ACHN (cell line): ENCODE data around the gene CUX1.

Experiments
- DNase-seq: peaks from one replicate; pipeline ENCODE4 v3.0.0-alpha.2; 2015
- in situ Hi-C: cut with HindIII; loops from 2 replicates; pipeline ENCODE4 v1.10.0; 2017; ENCODE audit warnings: low sequenced_read_pairs, low pct_ligation_motif_present, low pct_unique_long_range_greater_than_20kb

CUX1 gene

DNA sequence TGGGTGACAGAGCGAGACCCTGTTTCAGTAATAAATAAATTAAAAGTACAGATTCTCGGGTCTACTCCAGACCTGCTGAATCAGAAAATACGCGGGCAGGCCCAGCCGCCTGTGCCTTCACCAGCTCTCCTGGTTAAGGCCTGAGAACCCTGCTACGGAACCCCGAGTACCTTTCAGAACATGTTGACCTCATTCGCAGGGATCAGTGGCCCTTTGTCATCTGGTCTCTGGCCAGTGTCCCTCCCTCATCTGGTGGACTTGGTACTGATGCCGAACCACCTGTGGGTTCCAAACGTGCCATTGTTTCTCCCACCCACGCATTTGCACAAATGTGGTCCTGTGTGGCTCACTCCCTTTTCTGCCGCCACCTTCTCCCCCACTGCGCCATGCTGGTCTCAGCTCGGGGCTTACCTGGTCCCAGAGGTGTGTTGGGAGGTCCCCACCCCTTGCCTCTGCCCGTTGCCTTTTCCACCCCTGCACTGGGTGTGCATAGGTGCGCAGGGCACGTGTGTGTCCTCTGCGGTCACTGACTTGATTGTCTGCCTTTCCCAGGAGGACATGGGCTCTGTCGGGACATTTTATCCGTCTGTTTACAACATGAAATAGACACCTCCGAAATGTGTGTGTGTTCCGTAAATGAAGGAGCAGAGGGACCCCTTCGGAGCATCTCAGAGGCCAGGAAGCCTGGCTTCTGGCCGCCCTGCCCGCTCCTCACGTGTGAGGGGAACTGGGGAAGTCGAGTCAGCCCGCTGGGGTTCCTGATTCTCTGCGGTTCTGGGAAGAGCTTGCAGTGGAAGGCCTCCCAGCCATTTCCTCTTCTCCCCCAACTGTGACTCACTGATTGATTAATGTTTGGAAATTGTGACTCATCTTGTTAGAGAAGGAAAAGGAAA, 135.2 kb downstream of the CUX1 start:
- peak; percentile 60 for DNase-seq
- in situ Hi-C loops = no loop called here

DNA sequence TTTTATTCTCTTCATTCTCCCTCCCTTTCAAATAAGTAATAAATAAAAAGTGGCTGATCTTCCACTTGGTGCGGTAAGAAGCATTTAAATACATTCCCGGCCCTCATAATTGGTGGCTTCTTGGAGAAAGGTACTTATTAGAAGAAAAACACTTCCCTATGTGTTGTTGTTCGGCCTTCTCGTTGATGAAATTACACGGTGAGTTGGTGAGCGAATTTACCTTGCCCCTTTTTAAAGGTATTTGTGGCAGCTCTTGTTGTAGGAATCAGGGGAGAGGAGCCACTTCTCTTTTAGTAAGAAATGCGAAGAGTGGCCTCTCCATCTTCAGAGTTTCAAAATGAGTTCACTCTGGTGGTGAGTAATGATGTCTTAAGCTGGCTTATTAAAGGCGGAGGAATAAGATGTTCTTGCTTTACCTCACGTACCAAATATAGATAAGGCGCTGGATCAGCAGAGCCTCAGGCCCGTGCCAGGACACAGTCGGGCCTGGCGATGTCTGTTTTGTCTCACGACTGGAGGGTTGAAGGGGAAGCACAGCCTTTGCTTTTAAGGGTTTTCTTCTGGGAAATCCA, 135.9 kb downstream of the CUX1 start:
- no peak for DNase-seq
- in situ Hi-C loops = no loop called here

DNA sequence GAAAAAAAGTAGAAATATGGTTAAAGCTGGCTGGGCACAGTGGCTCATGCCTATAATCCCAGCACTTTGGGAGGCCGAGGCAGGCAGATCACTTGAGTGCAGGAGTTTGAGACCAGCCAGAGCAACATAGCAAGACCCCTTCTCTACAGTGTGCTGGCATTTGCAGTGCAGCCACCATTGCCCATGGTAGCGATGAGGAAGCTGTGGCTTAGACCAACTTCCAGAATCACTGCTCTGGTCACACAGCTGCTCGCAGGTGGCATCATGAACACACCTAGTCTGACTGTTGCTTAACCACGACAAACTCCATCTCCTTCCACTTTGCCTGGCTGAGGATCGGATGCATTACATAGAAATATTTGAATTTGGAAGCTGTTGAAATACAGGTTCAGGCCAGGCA, 137.1 kb downstream of the CUX1 start:
- no peak for DNase-seq
- in situ Hi-C loops = no loop called here

GRCh38 chr7:101956130-101956529, 138.7 kb downstream of the CUX1 start:
- in situ Hi-C loops = no loop called here

GRCh38 chr7:101957744-101958525, 140.5 kb downstream of the CUX1 start:
- DNase-seq = no peak
- in situ Hi-C loops = no loop called here

More at GRCh38 chr7:101956130-101956529, 138.7 kb downstream of the CUX1 start:
- no peak for DNase-seq

GRCh38 chr7:101959342-101959741, 141.9 kb downstream of the CUX1 start:
- no peak for DNase-seq
- in situ Hi-C loops = no loop called here

GRCh38 chr7:101959829-101960228, 142.4 kb downstream of the CUX1 start:
- in situ Hi-C loops = no loop called here

DNA sequence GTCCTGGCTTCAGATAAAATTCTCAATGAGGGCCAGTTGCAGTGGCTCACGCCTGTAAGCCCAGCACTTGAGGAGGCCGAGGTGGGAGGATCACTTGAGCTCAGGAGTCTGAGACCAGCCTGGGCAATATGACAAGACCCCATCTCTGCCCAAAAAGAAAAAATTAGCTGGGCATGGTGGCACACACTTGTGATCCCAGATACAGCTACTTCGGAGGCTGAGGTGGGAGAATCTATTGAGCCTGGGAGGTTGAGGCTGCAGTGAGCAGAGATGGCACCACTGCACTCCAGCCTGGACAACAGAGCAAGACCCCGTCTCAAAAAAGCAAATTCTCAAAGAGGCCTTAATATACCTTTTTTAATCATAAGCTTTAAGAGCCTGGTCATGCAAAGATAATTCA, 142.9 kb downstream of the CUX1 start:
- in situ Hi-C loops = no loop called here
- no peak for DNase-seq

More at GRCh38 chr7:101959829-101960228, 142.4 kb downstream of the CUX1 start:
- DNase-seq = no peak

GRCh38 chr7:101960985-101961708, 143.7 kb downstream of the CUX1 start:
- no peak for DNase-seq
- in situ Hi-C loops = no loop called here

DNA sequence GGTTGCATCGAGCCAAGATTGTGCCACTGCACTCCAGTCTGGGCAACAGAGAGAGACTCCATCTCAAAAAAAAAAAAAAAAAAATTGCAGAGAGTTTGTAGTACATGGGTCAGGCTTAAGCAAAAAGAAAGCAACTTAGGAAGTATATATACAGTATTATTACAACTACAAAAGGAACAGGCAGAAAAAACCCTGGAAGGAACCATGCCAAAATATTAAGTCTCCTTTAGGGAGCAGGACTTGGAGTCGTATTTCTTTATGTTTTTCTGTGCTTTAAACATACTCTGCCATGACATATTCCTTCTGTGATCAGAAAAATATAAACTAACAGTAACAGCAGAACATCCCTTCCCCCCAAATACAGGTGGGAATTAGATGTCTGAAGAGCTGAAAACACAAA, 144.4 kb downstream of the CUX1 start:
- in situ Hi-C loops = no loop called here
- no peak for DNase-seq

DNA sequence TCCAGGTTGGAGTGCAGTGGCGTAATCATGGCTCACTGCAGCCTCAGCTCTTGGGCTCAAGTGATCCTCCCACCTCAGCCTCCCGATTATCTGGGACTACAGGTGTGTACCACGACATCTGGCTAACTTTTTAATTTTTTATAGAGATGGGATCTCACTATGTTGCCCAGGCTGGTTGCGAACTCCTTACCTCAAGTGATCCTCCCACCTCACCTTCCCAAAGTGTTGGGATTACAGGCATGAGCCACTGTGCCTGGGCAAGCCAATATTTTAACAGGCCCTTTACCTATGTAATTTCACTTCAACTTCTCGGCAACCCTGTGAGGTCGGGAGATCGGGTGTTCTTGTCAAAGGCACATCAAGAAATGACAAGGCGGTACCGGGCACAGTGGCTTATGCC, 146.3 kb downstream of the CUX1 start:
- in situ Hi-C loops = no loop called here
- no peak for DNase-seq

DNA sequence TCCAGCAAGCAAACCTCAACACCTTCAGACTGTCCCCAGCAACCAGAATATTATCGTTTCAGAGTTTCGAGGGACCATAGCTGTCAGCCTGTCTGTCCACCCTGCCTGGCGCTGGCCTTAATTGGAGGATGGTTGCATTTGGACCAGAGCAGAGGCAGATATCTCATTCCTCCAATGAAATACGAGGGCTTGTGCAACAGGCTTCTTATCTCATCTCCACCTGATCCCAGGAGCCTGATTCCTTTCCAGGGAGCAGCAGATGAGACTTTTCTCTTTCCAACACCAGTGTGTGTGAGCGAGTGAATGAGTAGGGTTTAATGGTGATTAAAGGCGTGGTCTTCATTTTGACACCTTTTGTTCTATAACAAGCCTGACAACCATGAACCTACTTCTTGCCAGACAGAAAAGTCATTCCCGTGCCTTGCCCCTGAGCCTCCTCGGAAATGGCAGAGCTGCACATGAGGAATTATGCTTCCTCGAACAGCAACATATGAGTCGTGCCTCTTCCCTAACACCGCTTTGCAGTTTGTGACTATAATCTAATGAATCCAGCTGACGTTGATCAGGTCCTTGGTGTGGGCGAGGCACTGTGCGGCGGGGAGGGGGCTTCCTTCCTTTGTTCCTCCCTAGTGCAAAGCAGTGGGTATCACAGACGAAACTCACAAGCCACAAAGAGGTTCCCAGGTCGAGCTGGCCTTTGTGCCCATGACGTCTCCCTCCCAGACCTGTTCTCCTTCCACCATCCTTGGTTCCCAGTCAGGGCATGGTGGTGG, 147.4 kb downstream of the CUX1 start:
- no peak for DNase-seq

GRCh38 chr7:101968720-101969466, 151.5 kb downstream of the CUX1 start:
- DNase-seq = no peak
- in situ Hi-C loops = no loop called here

More for the DNA sequence above, 147.4 kb downstream of the CUX1 start:
- in situ Hi-C loops = no loop called here

- in situ Hi-C loops = no loop called here
- no peak for DNase-seq
These were observed 152.7 kb downstream of the CUX1 start for GRCh38 chr7:101969997-101970585.

DNA sequence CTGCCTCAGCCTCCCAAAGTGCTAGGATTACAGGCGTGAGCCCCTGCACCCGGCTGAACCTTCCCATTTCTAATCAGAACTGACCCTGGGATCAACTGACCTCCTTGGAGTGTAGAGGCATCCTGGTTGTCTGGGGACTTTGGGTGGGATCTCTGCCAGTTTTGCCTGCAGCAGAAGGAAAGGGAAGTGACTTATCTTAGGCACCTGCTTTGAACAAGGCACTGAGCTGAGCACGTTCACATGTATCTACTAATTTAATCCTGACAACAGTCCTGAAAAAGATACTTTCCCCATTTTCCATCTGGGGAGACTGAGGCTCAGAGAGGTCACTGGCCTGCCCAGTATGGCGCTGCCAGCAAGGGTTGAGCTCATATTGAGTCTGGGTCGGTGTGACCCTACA, 153.4 kb downstream of the CUX1 start:
- DNase-seq = no peak
- in situ Hi-C loops = no loop called here

DNA sequence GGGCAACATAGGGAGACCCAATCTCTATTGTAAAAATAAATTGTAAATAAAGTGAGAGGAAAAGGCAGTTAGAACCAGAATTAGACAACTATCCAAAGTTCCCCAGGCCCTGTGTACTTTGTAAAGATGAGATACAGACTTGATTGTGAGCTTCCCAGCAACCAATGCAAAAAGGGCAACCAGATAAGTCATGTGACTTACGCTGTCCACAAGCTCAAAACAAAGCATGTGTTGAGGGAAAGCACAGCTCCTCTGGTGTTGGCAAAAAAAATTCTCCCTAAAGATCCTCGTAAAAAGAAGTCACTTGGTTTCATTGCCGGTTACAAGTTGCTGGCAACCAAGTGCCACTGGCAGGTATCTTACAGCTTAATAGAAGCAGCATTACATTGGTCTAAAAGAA, 154.0 kb downstream of the CUX1 start:
- DNase-seq = no peak
- in situ Hi-C loops = no loop called here

DNA sequence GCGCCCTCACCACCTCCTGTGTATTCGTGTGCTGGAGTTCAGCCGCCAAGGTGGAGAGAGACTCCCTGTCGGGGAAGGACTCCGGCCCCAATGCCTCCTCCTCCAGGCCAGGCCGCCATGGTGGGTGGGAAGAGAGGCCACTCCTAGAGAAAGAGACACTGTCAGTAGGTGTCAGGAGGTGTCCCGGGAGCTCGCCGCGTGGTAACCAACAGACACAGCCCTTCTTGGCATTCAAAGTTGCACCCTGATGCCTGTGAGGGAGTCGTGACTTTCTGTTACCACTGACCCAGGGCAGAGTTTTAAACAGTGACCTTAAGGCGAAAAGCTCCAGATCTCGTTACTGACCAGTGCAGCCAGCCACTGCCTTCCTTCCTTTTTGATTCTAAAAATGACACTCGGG, 155.2 kb downstream of the CUX1 start:
- no peak for DNase-seq
- in situ Hi-C loops = no loop called here
